Measurements from ENCODE around the gene AP2B1.

GRCh38 chr17:35621768-35622167 lies 34.6 kb downstream of the AP2B1 start:
- TF ChIP-seq EP300 (IDR thresholded peaks at IDR 0.05) (no peak), POLR2AphosphoS5 (IDR thresholded peaks at IDR 0.05) (no peak)

Measured in sigmoid colon (tissue), 4 donors.